HepG2 (cell line): ENCODE data around the gene SRRM2.

Experiments
- CEBPZ ChIP-seq: IDR thresholded peaks from 2 replicates; pipeline ENCODE4 v1.6.1; 2012; ENCODE audit warnings: low read length, improper control_type of control experiment
- NCOR1 ChIP-seq: fragments of 200-600 bp; sonication (generic); IDR thresholded peaks from 2 replicates; pipeline ENCODE4 v1.7.0; 2017; ENCODE audit warnings: antibody characterized with exemption, low read length, borderline replicate concordance

- no peak for TF ChIP-seq NCOR1
- no peak for TF ChIP-seq CEBPZ
Observed at GRCh38 chr16:2813771-2814221, 61.4 kb downstream of the SRRM2 start.
